Lower lobe of right lung (tissue), 2 donors: Measurements from ENCODE around the gene TRAFD1. TPM values are rescaled to one million over a fixed set of nuclear protein-coding genes. Genes with fewer than 3 reads are reported as not detected.

Experiments
- ATAC-seq, 2 donors: fragments of 200-7000 bp; cut with Tn5 transposase; one replicate each; pipeline ENCODE4 v1.9.1; 2020 to 2022; ENCODE audit warnings: mild to moderate bottlenecking in 2 of 2, moderate library complexity in 2 of 2
- DNase-seq: peaks from one replicate; pipeline ENCODE4 v3.0.0-alpha.2; 2020
- H3K27ac ChIP-seq: fragments of 200-600 bp; one replicate; pipeline ENCODE4 v1.8.0; 2022
- H3K27me3 ChIP-seq: fragments of 200-600 bp; one replicate; pipeline ENCODE4 v1.8.0; 2022; ENCODE audit warnings: low read depth
- H3K36me3 ChIP-seq: fragments of 200-600 bp; one replicate; pipeline ENCODE4 v1.8.0; 2022; ENCODE audit warnings: mild to moderate bottlenecking
- H3K4me1 ChIP-seq: fragments of 200-600 bp; one replicate; pipeline ENCODE4 v1.8.0; 2022
- H3K4me3 ChIP-seq: fragments of 200-600 bp; one replicate; pipeline ENCODE4 v1.8.0; 2022; ENCODE audit warnings: mild to moderate bottlenecking
- H3K9me3 ChIP-seq: fragments of 200-600 bp; one replicate; pipeline ENCODE4 v1.8.0; 2022
- intact Hi-C: fragments of 100-400 bp; cut with DNase I; formaldehyde crosslinking; loops from one replicate; pipeline ENCODE4 v1.11.0; 2022
- total RNA-seq: library from RNA; stranded (reverse); fragmentation: NEBNext Ultra II Directional; extraction: Animal tissue kit (Norgen Biotek cat#: 25700); gene quantifications from one replicate; pipeline ENCODE4 v1.2.1, GENCODE V29; 2021
- TF ChIP-seq, protein P1 (sequence below): fragments of 200-600 bp; IDR thresholded peaks from one replicate; pipeline ENCODE4 v1.8.0; 2022; ENCODE audit warnings: antibody characterized with exemption, mild to moderate bottlenecking
- donor health status: DM: no; HTN: yes; CAD: no; lungs with severe emphysema.

Gene TRAFD1
- total RNA-seq, 1 donor from 2014 or later = 42.5 TPM

DNA sequence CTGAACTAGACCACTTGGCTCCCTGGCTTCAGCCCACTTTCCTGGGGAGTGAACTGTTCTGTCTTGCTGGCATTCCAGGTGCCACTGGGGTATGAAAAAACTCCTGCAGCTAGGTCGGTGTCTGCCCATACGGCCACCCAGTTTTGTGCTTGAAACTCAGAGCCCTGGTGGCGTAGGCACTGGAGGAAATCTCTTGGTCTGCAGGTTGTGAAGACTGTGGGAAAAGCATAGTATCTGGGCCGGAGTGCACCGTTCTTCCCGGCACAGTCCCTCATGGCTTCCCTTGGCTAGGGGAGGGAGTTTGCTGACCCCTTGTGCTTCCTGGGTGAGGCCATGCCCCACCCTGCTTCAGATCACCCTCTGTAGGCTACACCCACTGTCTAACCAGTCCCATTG, 33.8 kb downstream of the TRAFD1 start:
- DNase-seq = no peak
- no peaks in the 10 kb centered on the region for H3K27me3 ChIP-seq
- no peaks in the 10 kb centered on the region for H3K9me3 ChIP-seq
- H3K27ac ChIP-seq = no peak overlapping the region
- no peak for ATAC-seq
- H3K4me1 ChIP-seq = no peaks in the 10 kb centered on the region
- TF ChIP-seq, protein P1, sequence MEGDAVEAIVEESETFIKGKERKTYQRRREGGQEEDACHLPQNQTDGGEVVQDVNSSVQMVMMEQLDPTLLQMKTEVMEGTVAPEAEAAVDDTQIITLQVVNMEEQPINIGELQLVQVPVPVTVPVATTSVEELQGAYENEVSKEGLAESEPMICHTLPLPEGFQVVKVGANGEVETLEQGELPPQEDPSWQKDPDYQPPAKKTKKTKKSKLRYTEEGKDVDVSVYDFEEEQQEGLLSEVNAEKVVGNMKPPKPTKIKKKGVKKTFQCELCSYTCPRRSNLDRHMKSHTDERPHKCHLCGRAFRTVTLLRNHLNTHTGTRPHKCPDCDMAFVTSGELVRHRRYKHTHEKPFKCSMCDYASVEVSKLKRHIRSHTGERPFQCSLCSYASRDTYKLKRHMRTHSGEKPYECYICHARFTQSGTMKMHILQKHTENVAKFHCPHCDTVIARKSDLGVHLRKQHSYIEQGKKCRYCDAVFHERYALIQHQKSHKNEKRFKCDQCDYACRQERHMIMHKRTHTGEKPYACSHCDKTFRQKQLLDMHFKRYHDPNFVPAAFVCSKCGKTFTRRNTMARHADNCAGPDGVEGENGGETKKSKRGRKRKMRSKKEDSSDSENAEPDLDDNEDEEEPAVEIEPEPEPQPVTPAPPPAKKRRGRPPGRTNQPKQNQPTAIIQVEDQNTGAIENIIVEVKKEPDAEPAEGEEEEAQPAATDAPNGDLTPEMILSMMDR = no peak
- H3K4me3 ChIP-seq = no peak overlapping the region
- peaks cover 70% of the 10 kb centered on the region for H3K36me3 ChIP-seq
- intact Hi-C loops = no loop called here

DNA sequence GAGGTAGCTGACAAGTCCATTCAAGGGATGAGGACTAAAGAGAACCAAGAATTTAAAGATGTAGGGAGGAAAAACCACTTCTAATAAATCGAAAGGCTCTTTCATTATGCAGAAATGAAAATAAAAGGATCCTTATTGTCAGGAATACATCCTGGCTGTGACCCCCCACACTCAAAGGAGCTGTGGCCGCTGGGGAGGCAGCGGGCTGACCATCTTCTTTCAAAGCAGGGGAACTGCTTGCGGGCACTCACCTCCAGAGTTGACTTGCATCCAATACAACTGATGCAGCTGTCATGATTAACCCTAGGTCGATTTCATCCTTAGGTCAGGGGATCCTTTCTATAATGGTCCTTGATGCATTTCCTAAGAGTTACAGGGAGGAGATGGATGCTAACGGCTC, 35.3 kb downstream of the TRAFD1 start:
- no peaks in the 10 kb centered on the region for H3K27me3 ChIP-seq
- no peak for DNase-seq
- intact Hi-C loops = no loop called here
- ATAC-seq = no peak
- TF ChIP-seq, protein P1 = no peak
- no peak overlapping the region for H3K27ac ChIP-seq
- no peaks in the 10 kb centered on the region for H3K9me3 ChIP-seq
- H3K4me3 ChIP-seq = no peak overlapping the region
- H3K36me3 ChIP-seq = peaks cover 64% of the 10 kb centered on the region
- no peaks in the 10 kb centered on the region for H3K4me1 ChIP-seq

DNA sequence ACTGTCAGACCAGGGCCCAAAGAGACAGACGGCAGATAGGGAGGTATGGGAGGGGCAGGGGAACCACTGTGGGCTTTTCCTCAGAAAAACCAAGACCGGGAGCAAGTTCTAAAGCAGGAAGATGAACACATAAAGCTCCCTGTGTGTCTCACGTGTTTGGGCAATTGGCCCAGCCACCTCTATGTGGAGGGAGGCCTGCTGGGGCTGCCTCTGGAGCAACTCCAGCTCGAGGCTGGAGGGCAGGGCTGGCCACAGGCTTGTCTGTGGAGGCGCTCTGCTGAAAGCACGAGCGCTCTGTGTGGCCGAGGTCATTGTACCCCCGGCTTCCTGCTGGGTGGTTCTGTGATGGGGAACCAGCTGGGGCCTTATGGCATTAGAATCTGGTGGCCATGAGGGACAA, 36.4 kb downstream of the TRAFD1 start:
- intact Hi-C loops = no loop called here
- Histone ChIP-seq H3K36me3 (peaks cover 64% of the 10 kb centered on the region), H3K9me3 (no peaks in the 10 kb centered on the region), H3K4me3 (no peak overlapping the region), H3K4me1 (no peaks in the 10 kb centered on the region), H3K27me3 (no peaks in the 10 kb centered on the region), H3K27ac (no peak overlapping the region)
- DNase-seq (no peak), ATAC-seq (no peak)
- TF ChIP-seq, protein P1 = no peak

DNA sequence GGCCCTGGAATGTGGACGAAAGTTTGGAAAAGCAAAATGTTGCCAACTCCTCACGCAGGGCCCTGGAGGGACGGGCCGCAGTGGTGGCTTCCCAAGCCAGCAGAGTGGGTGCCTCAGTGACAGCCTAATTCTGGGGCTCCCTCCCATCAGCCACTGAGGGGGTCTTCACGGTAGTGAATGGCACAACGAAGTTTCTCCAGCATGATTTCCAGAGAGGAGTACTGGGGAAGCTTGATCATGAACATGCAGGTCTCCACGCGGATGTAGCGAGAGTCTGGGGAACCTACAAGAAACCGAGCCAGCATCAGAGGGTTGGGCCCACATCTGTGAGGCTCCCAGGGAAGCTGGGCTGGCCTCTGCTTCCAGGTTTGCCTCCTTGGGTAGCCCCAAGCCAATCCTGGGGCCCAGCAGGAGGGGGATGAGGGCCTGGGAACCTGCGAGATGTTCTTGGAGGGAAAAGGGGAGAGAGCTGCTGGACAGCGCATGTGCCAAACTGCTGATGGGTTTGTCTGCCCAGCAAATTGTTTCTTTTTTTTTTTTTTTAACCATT, 37.0 kb downstream of the TRAFD1 start:
- Histone ChIP-seq H3K27ac (no peak overlapping the region), H3K4me3 (no peak overlapping the region), H3K27me3 (no peaks in the 10 kb centered on the region), H3K9me3 (no peaks in the 10 kb centered on the region), H3K4me1 (no peaks in the 10 kb centered on the region), H3K36me3 (peaks cover 61% of the 10 kb centered on the region)
- TF ChIP-seq, protein P1 = no peak
- DNase-seq = no peak
- intact Hi-C loops = no loop called here
- ATAC-seq = no peak

DNA sequence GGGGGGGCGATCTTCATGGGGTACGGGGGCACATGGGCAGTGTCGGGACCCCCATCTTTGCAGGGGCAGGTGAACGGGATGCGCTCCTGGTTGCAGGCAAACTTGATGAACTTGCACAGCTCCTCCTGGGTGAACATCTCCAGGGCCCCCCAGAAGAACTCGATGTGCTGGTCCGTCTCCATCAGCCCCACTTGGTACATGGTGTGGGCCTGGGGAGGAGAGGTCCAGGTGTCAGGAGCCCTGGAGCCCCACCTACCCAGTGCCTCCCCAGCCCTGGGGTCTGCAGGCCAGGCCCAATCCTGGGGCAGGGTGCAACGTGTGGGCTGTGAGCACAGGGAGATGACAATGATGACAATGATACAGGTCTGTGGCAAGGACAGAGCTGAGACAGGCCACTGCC, 37.7 kb downstream of the TRAFD1 start:
- TF ChIP-seq, protein P1 = no peak
- H3K9me3 ChIP-seq = no peaks in the 10 kb centered on the region
- ATAC-seq (peak in 1 of 2 donors; percentile 15), DNase-seq (no peak)
- H3K27me3 ChIP-seq = no peaks in the 10 kb centered on the region
- intact Hi-C loops = no loop called here
- no peak overlapping the region for H3K4me3 ChIP-seq
- H3K36me3 ChIP-seq = peaks cover 62% of the 10 kb centered on the region
- H3K27ac ChIP-seq = no peak overlapping the region
- no peaks in the 10 kb centered on the region for H3K4me1 ChIP-seq
